GM18951 (cell line): Measurements from ENCODE around the gene MAGI1.

Experiments
- POLR2A ChIP-seq: IDR thresholded peaks from 4 replicates; pipeline ENCODE4 v1.6.1; 2011; ENCODE audit warnings: mild to moderate bottlenecking; ENCODE audit not compliant: insufficient read length, insufficient read depth; ENCODE audit errors: extremely low read depth
- in situ Hi-C: fragments of 300-500 bp; cut with MboI; formaldehyde crosslinking; loops from one replicate; pipeline ENCODE4 v1.12.0; 2022; ENCODE audit warnings: low sequenced_read_pairs, mixed read lengths, inconsistent platforms; ENCODE audit not compliant: unreplicated experiment

Gene MAGI1

DNA sequence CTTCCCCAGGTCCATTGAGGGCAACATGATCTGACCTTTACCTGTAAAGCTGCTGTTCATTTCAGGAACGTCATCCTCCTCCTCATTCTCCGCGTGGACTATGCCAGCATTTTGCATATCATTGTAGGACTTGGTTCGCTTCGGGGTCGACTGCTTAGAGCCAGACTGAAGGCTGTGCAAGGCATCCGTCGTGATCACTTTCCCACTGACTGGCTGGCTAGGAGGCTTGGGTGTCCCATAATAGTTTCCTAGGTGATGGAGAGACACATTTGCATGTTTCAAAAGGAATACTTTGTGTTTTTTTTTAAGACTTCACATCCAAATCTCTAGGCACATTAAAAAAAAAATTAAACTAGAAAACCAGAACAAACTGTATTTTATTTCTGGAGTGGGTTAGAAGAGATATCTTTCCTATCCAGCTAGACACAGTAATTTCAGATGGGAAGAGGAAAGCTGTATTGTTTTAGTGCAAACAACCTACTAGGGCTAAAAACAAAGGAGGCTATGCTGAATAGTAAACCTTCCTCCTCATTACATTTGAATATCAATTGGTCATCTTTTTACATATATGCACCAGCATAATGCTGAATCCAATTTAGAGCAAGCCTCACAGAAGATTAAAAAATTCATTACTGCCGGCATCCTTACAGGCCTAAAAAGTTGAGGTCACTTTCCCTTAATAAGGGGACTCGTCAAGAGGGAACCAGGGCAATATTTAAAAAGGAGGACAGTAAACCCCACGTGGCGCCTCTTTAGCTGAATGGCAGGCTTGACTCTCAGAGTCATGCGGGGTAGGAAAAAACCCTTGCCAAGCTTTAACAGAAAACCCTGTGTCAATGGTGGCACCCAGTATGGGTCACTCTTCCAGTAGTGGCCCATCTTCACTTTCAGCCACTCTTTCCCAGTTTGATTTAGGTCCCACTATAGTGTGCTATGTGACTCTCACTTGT is 559.9 kb downstream of the MAGI1 start:
- no peak for TF ChIP-seq POLR2A
- in situ Hi-C loops: no loop called here

DNA sequence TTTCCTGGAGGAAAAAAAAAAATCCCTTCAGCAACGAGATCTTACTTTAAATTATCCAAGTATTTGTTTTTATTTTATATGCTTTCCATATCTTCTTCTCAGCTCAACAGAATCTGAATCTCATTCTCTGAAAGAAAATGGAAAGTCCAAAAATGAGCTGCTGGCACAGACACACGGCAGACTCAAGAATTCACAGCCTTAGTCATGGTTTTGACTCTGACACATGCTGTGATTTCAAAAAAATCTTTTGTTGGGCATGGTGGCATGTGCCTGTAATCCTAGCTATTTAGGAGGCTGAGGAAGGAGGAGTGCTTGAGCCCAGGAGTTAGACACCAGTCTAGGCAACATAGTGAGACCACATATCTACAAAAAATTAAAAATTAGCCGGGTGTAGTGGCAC is 565.0 kb downstream of the MAGI1 start:
- no peak for TF ChIP-seq POLR2A
- in situ Hi-C loops: no loop called here

DNA sequence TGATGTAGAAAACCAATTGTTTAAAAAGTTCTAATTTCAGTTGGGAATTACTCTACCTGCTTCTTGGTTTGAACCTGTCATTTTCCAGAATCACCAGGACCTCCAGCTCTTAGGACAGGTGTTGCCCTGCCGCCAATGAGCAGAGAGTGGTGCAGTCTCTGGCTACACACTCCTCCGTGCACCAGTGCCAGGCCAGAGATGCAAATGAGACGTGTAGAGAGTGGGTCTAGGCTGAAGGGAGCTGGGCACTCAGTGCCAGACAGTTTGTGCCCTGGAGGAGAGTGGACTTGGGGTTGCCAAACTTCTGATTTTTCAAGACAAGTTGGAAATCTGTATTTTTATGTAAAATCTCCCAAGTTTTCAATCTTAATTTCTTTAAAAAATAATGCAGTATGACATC is 566.2 kb downstream of the MAGI1 start:
- TF ChIP-seq POLR2A: no peak
- in situ Hi-C loops: no loop called here

DNA sequence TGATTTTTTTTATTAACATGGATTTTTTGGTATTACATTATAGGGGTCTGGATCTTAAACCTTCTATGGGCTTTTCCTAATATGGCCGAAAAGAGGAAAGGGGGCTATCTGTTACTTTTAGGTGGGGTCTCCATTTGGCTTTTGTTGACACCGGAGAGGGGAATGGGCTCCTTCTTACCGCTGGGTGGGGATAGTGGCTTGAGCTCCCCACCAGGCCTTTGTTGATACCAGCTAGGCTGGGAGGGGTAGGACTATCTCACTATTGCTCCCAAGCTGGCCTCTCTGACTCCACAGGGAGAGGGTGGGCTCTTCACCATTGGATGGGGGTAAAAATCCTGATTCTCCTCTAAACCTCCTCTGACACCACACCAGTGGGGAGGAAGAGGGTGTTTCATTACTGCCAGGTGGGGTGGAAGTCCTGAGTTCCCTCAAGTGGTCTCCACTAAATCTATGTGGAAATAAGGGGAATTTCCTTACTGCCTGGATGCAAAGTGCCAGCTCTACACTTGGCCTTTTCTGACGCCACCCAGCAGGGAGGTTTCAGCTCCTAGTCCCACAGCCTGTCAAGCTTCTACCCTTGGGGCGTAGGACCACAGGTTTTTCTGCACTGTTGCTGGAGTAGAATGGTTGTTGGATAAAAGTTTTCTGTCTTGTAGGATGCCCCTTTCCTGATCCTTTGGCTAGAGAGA is 572.3 kb downstream of the MAGI1 start:
- no peak for TF ChIP-seq POLR2A
- in situ Hi-C loops: no loop called here

DNA sequence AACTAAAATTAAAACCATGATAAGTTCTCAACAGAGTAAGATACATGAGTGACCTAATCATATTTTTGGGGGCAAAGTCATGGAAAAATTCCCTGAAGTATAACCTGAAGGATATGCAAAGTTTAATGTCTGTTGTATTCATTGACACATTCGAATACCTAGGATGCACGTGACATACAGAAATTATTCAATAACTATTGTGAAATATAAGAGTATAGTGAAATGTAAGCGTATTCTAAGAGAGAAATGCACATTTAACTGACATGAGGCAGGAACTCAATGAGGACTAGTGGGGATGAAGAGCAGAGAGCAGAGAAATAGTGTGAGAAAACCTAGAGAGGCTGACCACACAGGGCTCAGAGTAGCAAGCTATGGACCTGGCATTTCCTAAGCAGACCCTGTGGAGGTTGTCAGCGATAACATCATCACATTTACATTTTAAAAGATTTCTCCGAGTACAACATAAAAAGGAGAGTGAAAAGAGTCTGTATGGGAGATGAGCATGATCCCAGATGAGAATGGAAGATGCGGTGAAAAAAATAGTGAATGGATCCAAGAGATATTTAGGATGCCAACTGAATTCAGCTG is 588.8 kb downstream of the MAGI1 start:
- no peak for TF ChIP-seq POLR2A
- in situ Hi-C loops: no loop called here

DNA sequence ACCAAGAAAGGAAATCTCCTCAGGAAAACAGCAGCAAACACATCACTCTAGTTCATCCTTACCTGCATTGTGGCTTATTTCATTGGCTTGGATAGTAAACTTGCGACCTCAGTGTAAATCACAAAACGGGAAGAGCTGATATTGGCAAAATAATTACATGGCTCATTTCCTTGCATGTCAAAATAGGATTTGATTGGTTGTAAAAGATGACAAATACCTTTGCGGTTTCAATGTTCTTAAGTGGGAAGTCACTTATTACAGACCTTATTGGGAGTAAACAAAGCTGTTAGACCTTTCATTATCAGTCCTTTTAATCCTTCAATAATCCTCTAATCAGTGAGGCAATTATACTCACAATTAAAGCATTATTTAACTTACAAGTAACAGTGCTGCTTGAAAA is 590.6 kb downstream of the MAGI1 start:
- TF ChIP-seq POLR2A: no peak
- in situ Hi-C loops: no loop called here

DNA sequence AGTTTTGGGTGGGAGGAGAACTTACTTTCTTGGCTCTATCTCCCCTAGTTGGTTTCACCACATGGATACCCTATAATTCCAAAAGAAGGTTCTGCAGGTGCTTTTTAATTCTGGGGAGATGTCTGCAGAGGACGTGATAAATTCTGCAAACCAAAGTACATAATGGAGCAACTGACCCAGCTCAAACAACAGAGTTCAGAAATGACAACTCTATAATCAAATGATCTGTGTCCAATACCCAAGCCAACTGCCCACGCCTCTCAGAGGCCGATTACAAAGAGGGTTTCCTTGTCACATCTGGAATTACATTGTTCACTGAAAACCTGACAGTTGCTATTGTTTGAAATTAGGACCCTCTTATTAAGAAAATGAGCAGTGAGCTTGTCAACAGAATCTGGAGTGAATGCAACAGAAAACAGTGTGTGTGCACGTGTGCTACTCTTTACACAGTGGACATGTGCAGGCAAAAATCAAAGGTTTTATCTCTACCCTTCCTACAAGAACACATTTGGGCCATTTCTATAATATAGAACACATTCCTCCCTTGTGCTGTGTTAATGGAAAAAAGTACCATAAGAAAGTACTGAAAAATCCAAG is 593.0 kb downstream of the MAGI1 start:
- TF ChIP-seq POLR2A: no peak
- in situ Hi-C loops: no loop called here

DNA sequence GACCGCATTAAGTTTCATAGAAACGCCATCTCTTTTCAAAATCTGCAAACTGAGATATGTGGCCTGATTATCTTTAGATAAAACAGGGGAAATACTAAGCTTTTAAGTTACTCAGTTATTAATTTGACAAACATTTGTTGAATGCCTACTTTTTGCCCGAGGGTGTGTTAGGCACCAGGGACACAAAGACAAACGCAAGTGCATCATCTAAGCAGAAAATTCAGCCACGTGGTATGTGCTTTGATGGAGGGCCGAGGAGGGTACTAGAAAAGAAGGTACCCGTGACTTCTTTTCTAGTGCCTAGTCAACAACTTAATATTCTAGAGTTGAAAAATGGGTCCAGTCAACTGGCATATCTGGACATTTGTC is 594.3 kb downstream of the MAGI1 start:
- no peak for TF ChIP-seq POLR2A
- in situ Hi-C loops: no loop called here

DNA sequence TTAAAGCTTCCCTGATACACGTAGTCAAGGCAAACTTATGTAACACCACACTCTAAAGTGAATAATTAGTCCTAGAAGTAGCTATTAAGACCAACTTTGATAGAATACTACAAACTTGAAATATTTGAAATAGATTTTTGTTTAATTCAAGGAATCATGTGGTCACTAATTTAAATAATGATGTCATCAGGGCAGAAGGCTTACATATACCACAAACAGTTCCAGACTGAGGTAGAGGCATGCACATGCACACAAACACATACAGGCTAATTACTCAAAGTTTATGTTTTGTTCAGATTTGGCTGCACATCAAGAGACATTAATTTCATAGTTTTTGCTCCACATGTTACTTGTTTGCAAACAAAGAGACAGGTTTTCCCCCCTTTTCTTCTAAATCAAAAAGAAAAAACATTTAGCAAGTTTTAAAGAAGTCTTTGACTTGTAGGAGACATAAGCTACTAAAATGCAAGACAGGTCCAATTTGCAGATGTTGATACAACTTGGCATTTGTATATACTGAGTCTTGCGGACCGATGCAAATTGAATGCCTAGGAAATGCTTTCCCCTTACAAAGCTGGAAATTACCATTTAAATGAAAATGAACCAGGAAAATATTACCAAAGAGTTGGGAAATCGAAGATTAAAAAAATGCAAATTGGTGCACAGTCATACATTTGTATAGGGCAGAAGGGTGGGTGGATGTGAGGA is 594.8 kb downstream of the MAGI1 start:
- TF ChIP-seq POLR2A: no peak
- in situ Hi-C loops: no loop called here

DNA sequence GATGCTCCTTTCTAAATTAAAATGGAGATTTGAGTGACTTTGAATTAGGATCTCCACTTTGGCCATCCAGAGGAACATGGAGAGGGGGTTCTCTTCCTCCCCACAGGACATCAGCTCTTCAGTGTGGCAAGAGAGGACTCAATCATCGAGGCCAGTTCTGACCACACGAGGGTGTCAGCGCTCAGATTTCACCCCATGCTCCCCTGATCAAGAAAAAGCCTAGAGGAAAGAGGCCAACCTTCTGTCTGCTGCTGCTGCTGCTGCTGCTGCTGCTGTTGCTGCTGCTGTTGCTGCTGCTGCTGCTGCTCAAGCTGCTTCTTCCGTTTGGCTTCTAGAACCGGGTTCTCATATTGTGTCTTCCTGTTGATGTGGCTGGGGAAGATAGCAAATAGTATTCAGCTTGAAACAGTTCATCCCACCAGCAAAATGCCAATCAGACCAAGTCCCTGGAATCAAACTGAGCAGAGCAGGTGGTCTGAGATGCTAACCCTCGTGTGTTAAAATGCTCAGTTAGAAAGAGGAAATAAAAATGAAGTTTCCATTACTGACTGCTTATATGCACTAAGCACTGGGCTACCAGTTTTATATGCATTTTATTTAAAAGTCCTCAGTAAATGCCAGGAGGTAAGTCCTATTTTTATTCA is 599.0 kb downstream of the MAGI1 start:
- in situ Hi-C loops: no loop called here
- no peak for TF ChIP-seq POLR2A

DNA sequence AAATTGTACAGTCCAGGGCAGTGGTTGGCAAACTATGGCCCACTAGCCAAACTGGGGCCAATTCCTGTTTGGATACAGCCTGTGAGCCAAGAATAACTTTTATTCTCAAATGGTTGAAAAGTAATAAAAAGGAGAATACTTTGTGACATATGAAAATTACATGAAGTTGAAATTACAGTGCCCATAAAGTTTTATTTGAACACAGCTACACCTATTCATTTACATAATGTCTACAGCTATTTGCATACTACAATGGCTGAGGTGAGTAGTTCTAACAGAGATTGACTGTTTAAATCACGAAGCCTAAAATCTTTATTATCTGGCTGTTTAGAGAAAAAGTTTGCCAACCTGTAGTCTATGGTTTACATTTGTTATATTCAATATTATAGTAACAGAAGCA is 600.1 kb downstream of the MAGI1 start:
- in situ Hi-C loops: no loop called here
- TF ChIP-seq POLR2A: no peak

DNA sequence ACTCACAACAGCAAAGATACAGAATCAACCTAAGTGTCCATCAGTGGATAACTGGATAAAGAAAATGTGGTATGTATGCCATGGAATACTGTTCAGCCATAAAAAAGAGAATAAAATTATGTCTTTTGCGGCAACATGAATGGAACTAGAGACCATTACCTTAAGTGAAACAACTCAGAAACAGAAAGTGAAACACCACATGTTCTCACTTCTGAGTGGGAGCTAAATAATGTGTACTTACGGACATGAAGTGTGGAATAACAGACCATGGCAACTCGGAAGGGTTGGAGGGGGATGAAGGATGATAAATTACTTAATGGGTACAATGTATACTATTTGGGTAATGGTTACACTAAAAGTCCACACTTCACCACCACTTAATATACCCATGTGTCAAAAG is 600.6 kb downstream of the MAGI1 start:
- TF ChIP-seq POLR2A: no peak
- in situ Hi-C loops: no loop called here
